Jurkat, Clone E6-1 (cell line): ENCODE measurements around the gene PROP1.
"Not testable (repeated sequence)": the region's sequence is repeated elsewhere in the genome, so short reads cannot be mapped to it uniquely, and the experiment has no call there.

Experiments used
- DNase-seq: peaks from one replicate; pipeline ENCODE4 v3.0.0-alpha.2; 2011; ENCODE audit warnings: low read depth, low spot score
- H3K4me3 ChIP-seq: 2 replicates; pipeline ENCODE4 v1.5.1; 2011; ENCODE audit warnings: mild to moderate bottlenecking, low read length, control low read depth, moderate library complexity

Gene PROP1

GRCh38 chr5:177953101-177953500 lies 42.9 kb downstream of the PROP1 start:
- not testable (repeated sequence) for H3K4me3 ChIP-seq, DNase-seq

- DNase-seq, H3K4me3 ChIP-seq: not testable (repeated sequence)
These were observed 46.4 kb downstream of the PROP1 start for GRCh38 chr5:177949656-177950055.

- not testable (repeated sequence) for DNase-seq, H3K4me3 ChIP-seq
These were observed 47.0 kb downstream of the PROP1 start for GRCh38 chr5:177949065-177949464.

GRCh38 chr5:177947912-177948311 lies 48.1 kb downstream of the PROP1 start:
- DNase-seq, H3K4me3 ChIP-seq: not testable (repeated sequence)

GRCh38 chr5:177945601-177946283 lies 50.3 kb downstream of the PROP1 start:
- H3K4me3 ChIP-seq, DNase-seq: not testable (repeated sequence)

GRCh38 chr5:177945145-177945544 lies 50.9 kb downstream of the PROP1 start:
- not testable (repeated sequence) for H3K4me3 ChIP-seq, DNase-seq

GRCh38 chr5:177943805-177944736 lies 52.0 kb downstream of the PROP1 start:
- not testable (repeated sequence) for DNase-seq, H3K4me3 ChIP-seq

- H3K4me3 ChIP-seq, DNase-seq: not testable (repeated sequence)
These were observed 53.1 kb downstream of the PROP1 start for GRCh38 chr5:177942896-177943295.
